ENCODE data around the gene FLT1. TPM values are rescaled to one million over a fixed set of nuclear protein-coding genes. Genes with fewer than 3 reads are reported as not detected.

The FLT1 gene
- total and polyA plus RNA-seq, 2 donors, result 20.3 to 37.5 TPM

DNA sequence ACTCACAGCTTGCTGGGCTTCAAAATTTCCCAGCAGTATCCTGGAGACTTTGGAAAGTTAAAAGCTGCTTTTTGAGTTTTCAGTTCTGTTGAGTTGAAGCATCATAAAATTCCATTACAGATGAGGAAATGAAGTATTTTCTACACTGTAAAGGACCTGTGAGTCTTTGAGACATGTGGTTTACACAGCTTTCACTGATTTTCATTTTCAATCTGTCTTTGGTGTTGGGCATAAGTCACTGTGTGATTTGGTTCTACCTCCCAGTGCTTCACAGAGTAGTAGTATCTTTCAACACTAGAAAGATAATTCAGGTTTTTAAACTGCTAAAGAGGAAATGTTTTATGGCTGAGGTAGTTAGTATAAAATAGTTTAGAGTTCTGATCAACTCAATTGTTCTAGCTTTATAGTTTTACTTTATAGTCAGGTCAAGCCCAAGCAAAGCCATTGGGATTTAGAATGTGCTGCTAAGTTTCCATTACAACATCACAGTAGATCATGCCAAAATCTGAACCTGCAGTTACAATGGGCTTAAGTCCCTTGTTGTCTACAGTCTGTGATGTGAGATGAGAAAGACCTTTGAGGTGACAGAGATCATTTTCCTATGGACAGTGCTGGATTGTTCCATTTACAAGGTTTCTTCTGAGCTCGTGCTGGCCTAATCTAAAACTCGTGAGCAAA lies 161.6 kb downstream of the FLT1 start:
- no peaks in the 10 kb centered on the region for H3K4me1 ChIP-seq (ENCODE audit: insufficient read depth)
- DNase-seq (ENCODE audit: extremely low spot score), result no peak
- H3K36me3 ChIP-seq (ENCODE audit: insufficient read depth), result no peaks in the 10 kb centered on the region
- no peak overlapping the region for H3K27ac ChIP-seq (ENCODE audit: low read depth)
- 73% methylated on average over 2 of the region's 2 CpGs for WGBS
- H3K4me3 ChIP-seq (ENCODE audit: low read depth, low read length), result no peak overlapping the region

DNA sequence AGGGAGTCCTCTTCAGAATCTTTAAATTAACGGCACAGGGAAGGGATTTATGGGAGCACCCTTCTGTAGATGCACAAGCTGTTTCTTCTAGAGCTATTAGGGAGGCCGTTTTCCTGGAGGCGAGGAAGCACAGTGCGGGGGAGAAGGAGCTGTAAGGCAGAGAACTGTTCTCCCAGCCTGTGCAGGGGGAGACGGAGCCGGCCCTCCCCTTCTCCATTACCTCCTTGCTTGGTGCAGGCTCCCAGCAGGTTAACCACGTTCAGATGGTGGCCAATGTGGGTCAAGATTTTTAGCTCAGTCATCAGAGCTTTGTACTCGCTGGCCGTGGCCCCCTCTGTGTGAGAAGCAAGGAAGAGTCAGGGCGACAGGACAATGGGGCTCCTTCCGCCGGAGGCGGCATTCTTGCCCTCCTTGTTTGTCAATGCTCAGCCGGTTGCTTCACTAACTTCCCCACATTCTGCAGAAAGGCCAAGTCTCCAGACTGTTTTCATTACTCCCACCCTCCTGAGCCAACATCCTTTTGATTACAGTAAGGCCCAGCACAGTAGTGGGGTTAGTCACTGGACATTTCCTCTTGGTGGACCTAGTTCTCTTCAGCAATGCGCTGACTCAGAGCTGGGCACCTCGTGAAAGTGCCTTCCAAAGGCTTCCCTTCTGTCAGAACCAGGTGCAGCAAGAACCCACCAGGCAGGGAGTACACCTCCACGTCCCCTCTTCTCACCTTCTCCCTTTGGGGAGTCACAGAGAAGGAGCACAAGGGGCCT lies 165.4 kb downstream of the FLT1 start:
- no peak for DNase-seq (ENCODE audit: extremely low spot score)
- no peak overlapping the region for H3K27ac ChIP-seq (ENCODE audit: low read depth)
- no peak overlapping the region for H3K4me3 ChIP-seq (ENCODE audit: low read depth, low read length)
- 63% methylated on average over 17 of the region's 17 CpGs for WGBS
- H3K36me3 ChIP-seq (ENCODE audit: insufficient read depth), result no peaks in the 10 kb centered on the region
- no peaks in the 10 kb centered on the region for H3K4me1 ChIP-seq (ENCODE audit: insufficient read depth)

DNA sequence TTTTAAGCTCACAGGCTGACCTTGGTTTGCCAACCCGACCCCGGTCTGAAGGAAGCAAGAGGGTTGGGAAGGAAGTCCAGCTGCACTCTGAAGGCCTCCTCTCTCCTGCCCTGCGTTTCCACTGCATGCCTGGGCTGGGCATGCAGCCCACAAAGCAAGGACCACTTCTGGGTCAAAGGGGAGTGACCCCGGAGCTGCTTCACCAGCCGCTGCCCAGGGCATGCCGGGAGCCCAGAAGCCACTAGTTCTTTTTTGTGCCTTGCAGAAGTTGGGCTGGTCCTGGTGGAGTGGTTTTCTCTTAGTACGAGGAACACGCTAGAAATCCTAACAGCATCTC lies 166.7 kb downstream of the FLT1 start:
- 91% methylated on average over 8 of the region's 8 CpGs for WGBS
- no peak for DNase-seq (ENCODE audit: extremely low spot score)
- Histone ChIP-seq H3K4me3 (ENCODE audit: low read depth, low read length) (no peak overlapping the region), H3K4me1 (ENCODE audit: insufficient read depth) (no peaks in the 10 kb centered on the region), H3K27ac (ENCODE audit: low read depth) (no peak overlapping the region), H3K36me3 (ENCODE audit: insufficient read depth) (no peaks in the 10 kb centered on the region)

DNA sequence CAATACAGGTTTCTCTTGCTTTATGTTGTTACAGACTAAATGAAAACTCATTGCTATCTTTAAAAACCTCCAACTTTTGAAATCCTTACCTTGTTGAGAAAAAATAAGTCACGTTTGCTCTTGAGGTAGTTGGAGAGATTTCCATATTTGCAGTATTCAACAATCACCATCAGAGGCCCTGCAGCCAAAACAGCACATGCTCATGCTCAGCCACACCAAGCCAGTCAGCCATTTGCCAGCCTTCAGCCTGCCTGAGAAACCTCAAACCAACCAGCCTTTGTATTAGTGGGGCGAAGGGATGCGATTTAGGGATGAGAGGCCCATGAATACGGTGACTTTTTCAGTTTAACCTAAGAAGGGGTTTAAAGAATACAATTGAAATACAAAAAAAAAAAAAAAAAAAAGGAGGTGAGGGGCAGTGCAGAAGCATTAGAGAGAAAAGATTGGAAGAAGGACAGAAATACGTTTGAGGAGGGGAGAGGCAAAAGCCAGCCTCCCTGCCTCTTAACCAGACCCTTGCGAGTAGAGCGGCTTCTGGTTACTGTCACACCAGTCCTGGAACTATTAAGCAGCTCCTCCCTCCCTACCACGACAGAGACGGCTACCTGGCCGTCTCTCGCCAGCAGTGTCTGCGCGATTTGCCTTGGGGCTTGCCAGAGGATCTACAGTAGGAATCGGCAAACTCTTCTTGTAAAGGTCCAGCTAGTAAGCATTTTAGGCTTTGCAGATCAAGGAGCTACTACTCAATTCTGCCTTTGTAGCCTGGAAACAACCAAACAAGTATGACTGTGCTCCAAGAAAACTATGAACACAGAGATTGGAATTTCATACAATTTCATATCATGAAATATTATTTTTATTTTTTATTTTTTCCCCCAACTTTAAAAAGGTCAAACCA lies 167.3 kb downstream of the FLT1 start:
- Histone ChIP-seq H3K4me1 (ENCODE audit: insufficient read depth) (peaks cover under 1% of the 10 kb centered on the region), H3K27ac (ENCODE audit: low read depth) (no peak overlapping the region), H3K4me3 (ENCODE audit: low read depth, low read length) (no peak overlapping the region), H3K36me3 (ENCODE audit: insufficient read depth) (no peaks in the 10 kb centered on the region)
- DNase-seq (ENCODE audit: extremely low spot score), result no peak
- WGBS, result 89% methylated on average over 14 of the region's 14 CpGs

DNA sequence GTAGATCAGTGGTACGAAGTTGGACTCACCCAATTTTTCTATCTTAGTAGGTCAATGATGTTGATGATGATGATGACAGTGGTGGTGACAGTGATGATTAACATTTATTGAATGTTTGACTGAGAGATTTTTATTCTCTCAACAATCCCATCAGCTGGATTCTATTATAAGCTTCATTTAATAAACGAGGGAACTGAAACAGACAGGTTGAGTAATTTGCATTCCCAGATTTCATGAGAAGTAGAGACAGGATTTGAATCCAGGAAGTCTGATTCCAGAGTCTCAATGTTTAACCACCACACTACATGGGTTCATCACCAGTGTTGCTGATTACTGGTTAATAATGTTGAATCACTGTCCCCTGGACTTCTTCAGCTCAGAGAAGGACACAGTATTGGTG lies 168.9 kb downstream of the FLT1 start:
- Histone ChIP-seq H3K4me1 (ENCODE audit: insufficient read depth) (peaks cover 2% of the 10 kb centered on the region), H3K4me3 (ENCODE audit: low read depth, low read length) (no peak overlapping the region), H3K27ac (ENCODE audit: low read depth) (no peak overlapping the region), H3K36me3 (ENCODE audit: insufficient read depth) (no peaks in the 10 kb centered on the region)
- WGBS, result 82% methylated on average over 2 of the region's 2 CpGs
- no peak for DNase-seq (ENCODE audit: extremely low spot score)

DNA sequence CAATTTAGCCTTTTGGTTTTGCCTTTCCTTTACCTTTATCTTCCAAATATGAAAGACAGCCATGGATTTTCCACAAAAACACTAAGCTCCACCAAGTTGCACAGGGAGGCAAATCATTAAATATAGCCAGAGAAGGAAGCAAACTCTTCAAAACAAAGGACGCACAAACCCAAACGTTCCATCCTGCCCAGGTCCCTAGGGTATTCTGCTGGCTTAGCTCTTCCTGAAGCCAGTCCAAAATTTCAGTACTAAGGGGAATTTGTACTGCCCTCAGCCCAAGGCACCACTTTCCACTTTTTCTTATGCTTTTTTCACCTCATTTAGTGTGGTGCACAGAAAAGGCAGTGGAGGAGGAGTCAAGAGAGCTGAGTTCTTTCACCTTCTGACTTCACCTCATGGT lies 169.9 kb downstream of the FLT1 start:
- no peaks in the 10 kb centered on the region for H3K36me3 ChIP-seq (ENCODE audit: insufficient read depth)
- DNase-seq (ENCODE audit: extremely low spot score), result no peak
- no peak overlapping the region for H3K27ac ChIP-seq (ENCODE audit: low read depth)
- H3K4me3 ChIP-seq (ENCODE audit: low read depth, low read length), result no peak overlapping the region
- WGBS, result 27% methylated on average over 2 of the region's 2 CpGs
- peaks cover 2% of the 10 kb centered on the region for H3K4me1 ChIP-seq (ENCODE audit: insufficient read depth)

DNA sequence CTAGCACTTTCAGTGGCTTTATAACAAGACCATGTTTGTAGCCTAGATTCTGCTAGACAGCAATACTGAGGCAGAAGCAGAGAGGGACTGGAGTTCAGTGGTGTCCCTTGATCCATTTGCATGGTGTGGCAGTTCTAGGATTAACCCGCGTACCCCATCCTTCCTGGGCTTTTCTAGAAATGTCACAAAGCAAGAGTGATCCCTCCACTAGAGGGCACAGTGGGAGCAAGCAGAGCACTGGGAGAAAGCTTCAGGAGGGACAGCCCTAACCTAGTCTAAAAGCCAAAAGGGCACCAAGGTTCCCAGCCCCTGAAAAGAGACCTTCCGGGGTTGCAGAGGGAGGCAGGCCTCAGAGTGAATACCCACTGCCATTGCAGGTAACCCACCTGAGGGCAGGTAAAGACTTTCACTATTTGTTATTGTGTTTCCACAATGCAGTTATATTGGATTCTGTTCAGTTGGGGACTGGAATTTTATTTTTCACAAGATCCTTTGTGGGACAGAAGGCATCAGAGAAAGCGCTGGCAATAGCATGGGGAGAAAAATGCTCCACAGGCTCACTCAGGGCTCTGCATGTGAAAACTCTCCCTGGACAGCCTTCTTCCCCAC lies 170.6 kb downstream of the FLT1 start:
- no peak overlapping the region for H3K4me3 ChIP-seq (ENCODE audit: low read depth, low read length)
- DNase-seq (ENCODE audit: extremely low spot score), result no peak
- H3K36me3 ChIP-seq (ENCODE audit: insufficient read depth), result no peaks in the 10 kb centered on the region
- H3K27ac ChIP-seq (ENCODE audit: low read depth), result no peak overlapping the region
- WGBS, result 42% methylated on average over 4 of the region's 4 CpGs
- H3K4me1 ChIP-seq (ENCODE audit: insufficient read depth), result peaks cover 2% of the 10 kb centered on the region

DNA sequence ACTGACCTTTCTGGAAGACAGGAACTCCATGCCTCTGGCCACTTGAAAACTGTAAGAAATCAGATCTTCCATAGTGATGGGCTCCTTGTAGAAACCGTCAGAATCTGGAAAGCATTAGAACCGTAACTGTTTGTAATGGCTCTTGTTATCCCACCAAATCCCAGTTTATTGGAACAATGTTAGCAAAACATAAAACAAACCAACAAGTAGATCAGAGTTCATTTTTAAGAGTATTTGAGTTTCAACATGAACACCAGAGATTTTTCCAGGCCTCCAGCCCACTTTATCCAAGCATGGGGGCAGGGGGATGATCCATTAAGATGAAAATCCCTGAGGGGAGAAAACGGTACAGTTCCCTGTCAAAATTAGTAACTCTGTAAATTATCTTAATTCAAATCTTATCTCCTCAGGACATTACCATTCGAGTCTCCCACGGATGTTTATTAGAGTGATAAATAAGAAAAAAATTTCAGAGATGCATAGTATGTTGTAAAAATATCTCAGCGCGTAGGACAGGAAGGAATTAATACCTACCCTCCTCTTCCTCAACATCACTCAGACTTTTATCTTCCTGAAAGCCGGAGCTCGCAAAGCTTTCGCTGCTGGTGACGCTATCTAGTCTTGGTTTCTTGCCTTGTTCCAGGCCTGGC lies 172.5 kb downstream of the FLT1 start:
- no peak for DNase-seq (ENCODE audit: extremely low spot score)
- 40% methylated on average over 11 of the region's 11 CpGs for WGBS
- Histone ChIP-seq H3K36me3 (ENCODE audit: insufficient read depth) (no peaks in the 10 kb centered on the region), H3K4me3 (ENCODE audit: low read depth, low read length) (no peak overlapping the region), H3K27ac (ENCODE audit: low read depth) (no peak overlapping the region), H3K4me1 (ENCODE audit: insufficient read depth) (peaks cover 2% of the 10 kb centered on the region)

DNA sequence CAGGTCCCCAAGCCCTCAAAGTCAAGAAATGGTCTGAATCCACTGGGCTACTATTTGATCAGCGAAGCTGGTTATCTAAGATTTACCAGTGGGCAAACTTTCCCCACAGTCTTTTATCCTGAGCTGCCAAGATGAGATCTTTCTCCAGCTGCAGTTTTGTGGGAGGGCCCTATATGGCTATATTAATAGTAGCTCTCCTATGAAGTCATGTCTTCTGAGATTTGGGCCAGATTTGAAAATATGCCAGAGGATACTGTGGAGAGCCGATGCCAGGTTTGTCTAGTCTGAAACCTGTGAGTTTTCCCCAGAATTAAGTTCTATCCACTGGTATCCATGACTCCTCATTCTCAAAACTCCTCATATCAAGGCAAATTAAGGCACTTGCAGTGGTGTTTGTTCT lies 173.2 kb downstream of the FLT1 start:
- H3K27ac ChIP-seq (ENCODE audit: low read depth), result no peak overlapping the region
- H3K4me1 ChIP-seq (ENCODE audit: insufficient read depth), result peaks cover 2% of the 10 kb centered on the region
- H3K4me3 ChIP-seq (ENCODE audit: low read depth, low read length), result no peak overlapping the region
- 39% methylated on average over 2 of the region's 2 CpGs for WGBS
- DNase-seq (ENCODE audit: extremely low spot score), result no peak
- no peaks in the 10 kb centered on the region for H3K36me3 ChIP-seq (ENCODE audit: insufficient read depth)

DNA sequence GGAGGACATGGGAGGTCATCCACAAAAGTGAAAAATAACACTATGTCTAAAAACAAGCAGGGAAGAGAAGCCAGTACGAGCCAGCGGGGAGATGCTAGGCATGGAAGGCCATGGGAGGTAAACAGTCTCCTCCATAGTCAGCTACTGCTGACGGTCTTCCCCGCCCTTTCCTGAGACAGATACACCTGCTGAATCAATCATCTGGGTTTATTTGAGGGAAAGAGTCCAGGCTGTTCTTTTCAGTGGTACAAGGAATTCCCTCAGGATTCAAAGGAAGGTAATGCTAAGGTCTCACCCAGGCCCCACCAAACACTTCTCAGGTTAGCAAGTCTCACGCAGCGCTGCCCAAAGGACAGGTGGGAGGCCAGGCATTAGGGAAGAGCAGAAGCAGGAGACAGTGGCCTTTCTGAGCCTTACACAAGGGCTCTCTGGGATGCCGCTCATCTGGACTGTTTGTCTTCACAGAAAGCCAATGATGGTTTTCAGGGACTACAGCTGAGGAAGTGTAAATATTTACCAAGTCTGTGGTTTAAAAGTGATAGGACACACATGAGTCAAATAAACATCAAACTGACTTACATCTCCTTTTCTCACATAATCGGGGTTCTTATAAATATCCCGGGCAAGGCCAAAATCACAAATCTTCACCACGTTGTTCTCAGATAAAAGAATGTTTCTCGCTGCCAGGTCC lies 173.9 kb downstream of the FLT1 start:
- Histone ChIP-seq H3K4me3 (ENCODE audit: low read depth, low read length) (no peak overlapping the region), H3K4me1 (ENCODE audit: insufficient read depth) (peaks cover 2% of the 10 kb centered on the region), H3K27ac (ENCODE audit: low read depth) (no peak overlapping the region), H3K36me3 (ENCODE audit: insufficient read depth) (no peaks in the 10 kb centered on the region)
- 71% methylated on average over 11 of the region's 11 CpGs for WGBS
- DNase-seq (ENCODE audit: extremely low spot score), result no peak

DNA sequence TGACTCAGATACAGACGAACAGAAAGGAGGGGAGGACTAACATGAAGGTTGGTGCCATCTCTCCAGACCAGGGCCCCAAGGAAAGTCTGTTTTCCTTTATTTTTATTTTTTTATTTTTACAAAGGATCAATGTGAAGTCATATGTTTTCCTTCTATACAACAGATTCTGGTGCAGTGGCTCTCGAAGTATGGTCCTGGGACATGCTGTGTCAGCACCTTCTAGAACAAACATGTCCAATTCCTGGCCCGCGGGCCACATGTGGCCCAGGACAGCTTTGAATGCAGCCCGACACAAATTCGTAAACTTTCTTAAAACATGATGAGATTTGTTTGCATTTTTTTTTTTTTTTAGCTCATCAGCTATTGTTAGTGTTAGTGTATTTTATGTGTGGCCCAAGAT lies 174.7 kb downstream of the FLT1 start:
- H3K27ac ChIP-seq (ENCODE audit: low read depth), result no peak overlapping the region
- no peak for DNase-seq (ENCODE audit: extremely low spot score)
- no peaks in the 10 kb centered on the region for H3K36me3 ChIP-seq (ENCODE audit: insufficient read depth)
- H3K4me1 ChIP-seq (ENCODE audit: insufficient read depth), result peaks cover 2% of the 10 kb centered on the region
- WGBS, result 91% methylated on average over 6 of the region's 6 CpGs
- H3K4me3 ChIP-seq (ENCODE audit: low read depth, low read length), result no peak overlapping the region

DNA sequence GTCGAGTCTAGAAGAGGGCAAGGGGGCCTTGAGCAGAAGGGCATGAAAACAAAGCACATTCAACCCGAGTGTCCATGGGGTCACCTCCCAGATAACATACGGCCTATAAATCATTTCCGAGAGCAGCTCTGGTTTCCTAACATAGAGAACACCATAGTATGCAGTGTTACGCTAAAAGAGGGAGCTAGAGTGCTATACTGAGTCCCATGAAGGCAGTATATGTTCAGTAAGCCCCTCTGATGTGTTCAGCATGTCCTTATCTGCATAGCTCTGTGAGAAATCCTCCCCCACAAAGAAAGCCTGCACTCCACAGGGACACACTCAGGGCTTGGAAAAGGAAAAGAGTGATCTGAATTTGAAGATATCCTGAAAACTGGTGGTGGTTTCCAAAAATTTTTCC lies 175.4 kb downstream of the FLT1 start:
- DNase-seq (ENCODE audit: extremely low spot score), result no peak
- Histone ChIP-seq H3K4me1 (ENCODE audit: insufficient read depth) (peaks cover 2% of the 10 kb centered on the region), H3K27ac (ENCODE audit: low read depth) (no peak overlapping the region), H3K4me3 (ENCODE audit: low read depth, low read length) (no peak overlapping the region), H3K36me3 (ENCODE audit: insufficient read depth) (no peaks in the 10 kb centered on the region)
- WGBS, result 72% methylated on average over 5 of the region's 5 CpGs

DNA sequence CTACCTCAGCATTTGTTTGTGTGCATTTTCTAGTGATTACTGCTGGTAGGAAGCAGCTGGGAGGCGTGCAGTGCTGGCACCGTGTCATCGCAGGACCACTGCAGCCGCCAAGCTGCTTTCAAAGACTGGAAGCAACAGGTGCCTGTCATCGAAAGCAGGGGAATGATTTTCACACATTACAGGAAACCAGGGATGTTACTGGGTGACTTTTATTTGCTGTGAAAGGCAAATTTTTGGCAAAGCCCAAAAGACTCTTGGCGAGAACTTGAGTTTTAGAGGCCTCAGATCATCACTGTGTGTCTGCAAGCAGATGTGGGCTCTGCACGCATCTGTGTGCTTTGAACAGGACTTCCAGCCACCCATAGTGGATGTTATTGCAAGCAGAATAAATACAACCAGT lies 176.4 kb downstream of the FLT1 start:
- Histone ChIP-seq H3K36me3 (ENCODE audit: insufficient read depth) (no peaks in the 10 kb centered on the region), H3K27ac (ENCODE audit: low read depth) (no peak overlapping the region), H3K4me1 (ENCODE audit: insufficient read depth) (peaks cover 2% of the 10 kb centered on the region), H3K4me3 (ENCODE audit: low read depth, low read length) (no peak overlapping the region)
- no peak for DNase-seq (ENCODE audit: extremely low spot score)
- 50% methylated on average over 7 of the region's 7 CpGs for WGBS
